Measurements from ENCODE around the gene CELA1.
"Not testable (repeated sequence)": the region's sequence is repeated elsewhere in the genome, so short reads cannot be mapped to it uniquely, and the experiment has no call there.

The CELA1 gene

DNA sequence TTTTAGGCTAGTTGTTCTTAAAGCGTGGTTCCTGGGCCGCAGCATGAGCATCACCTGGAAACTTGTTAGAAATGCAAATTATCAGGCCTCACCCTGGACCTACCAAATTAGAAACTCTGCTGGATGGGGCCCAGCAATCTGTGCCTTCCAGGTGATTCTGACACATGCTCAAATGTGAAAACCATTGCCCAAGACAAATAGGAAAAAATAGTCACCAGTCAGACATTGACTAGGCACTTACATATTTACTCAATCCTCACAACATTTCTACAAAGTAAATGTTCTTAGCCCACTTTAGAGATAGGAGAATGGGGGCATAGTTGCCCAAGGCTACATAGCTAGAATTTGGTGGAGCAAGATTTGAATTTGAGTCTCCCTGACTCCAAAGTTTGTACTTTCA lies 3.3 kb downstream of the CELA1 start:
- DNase-seq (ENCODE audit: low read depth), result no peak

DNA sequence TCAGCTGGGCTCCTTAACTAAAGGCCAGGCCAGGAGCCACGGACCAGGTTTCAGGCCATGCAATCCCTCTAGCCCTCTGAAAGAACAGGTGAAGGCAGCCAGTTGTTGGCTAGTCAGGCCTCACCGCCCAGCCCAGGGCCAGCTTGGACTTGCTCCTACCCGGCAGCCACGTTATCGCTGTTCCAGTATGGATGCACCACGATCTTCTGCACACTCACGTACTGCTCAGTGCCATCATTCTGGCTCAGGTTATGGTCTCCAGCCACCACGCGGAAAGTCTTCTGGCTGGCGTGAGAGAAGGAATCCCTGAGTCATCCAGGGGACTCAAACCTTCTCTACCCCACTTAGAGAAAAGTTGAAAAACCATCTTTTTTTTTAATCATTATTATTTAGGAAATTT lies 4.1 kb downstream of the CELA1 start:
- DNase-seq (ENCODE audit: low read depth), result no peak

DNA sequence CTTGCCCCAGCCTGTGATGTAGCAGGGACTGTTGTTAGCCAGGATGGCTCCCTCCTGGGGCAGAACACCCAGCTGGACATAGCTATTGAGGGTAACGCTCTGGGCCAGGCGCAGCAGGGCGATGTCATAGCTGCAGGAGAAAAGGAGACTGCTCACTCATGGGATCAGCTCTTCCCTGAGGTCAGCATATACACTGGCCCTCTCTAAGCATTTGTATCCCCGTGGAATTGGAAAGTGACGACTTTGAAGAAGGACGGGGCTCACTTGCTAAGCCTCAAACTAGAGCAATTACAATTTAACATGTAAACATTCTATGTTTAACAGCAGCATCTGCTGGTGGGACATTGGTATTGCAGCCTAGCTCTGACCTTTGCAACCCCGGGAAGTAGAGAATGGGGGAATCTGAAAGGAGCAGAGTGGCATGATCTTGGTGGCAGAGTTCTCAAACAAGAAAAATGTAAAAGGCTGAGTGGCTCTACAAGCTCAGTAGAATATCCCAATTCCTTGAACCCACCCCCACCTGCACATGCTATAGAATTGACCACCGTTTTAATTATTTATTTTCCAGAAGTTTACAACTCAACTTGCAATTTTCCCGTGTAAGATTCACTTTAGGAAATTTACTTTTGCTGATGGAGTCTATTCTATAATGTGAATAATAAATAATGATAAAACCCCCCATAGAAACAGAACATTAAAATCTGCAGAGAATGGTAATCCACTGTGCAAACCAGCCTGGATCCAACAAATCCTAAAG lies 5.0 kb downstream of the CELA1 start:
- no peak for DNase-seq (ENCODE audit: low read depth)

DNA sequence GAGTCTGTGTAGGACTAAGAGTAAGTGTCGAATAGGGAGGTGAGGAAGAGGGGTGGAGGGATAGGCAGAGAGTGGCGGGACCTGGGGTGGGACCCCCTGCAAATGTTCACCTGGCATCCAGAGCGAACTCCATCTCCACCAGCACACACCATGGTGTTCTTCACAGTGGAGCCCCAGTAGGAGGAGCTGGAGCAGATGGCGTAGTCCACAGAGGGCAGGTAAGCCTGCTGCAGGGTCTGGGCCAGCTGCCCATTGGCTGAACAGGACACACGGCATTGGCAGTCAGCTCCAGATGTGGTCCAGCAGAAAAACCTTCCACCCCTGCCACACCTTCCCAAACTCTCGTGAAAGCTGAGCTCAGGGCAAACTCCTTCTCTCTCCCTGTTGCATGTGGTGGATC lies 6.7 kb downstream of the CELA1 start:
- DNase-seq (ENCODE audit: low read depth), result no peak

DNA sequence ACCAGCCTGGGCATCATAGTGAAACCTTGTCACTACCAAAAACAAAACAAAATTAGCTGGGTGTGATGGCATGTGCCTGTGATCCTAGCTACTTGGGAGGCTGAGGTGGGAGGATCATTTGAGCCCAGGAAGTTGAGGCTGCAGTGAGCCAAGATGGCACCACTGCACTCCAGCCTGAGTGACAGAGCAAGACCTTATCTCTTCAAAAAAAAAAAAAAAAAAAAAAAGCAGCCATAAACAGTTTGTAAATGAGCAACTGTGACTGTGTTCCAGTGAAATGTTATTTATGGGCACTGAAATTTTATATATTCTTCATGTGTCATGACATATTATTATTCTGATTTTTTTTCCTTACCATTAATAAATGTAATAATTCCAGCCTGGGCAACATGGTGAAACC lies 9.1 kb downstream of the CELA1 start:
- not testable (repeated sequence) for DNase-seq (ENCODE audit: low read depth)

DNA sequence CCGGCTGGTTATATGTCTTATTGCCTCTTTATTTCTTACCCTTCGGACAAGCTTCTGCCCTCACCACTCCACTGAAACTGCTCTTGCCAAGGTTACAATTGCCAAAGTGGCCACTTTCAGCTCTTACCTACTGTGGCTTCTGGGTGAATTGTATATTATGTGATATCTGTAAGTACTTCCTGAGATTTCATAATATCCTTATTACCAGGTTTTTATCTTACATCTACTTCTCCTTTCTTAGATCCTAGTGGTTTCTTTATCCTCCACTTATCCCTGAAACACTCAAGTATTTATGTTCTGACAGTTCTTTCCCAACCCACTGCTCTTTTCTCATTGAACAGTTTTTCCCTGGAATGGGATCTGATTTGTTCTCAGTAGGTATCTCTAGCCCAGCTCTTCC lies 10.5 kb downstream of the CELA1 start:
- no peak for DNase-seq (ENCODE audit: low read depth)

DNA sequence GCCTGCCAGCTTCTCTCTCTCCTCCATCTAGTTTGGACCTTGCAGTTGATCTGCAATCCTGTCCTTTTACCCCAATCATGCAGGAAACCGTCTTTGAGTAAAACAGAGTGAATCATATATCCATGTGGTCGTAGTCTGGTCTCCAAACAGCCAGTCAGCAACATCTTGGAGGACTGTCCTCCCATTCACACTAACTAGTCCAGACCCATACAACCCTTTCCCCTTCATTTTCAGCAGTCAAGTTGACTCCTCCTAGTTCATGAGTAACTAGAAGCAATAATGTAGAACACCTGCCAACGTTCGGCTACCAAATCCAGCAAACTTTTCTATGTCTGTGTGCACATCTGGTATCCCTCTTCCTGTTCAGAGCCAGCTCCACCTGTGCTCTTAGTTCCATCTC lies 11.7 kb downstream of the CELA1 start:
- no peak for DNase-seq (ENCODE audit: low read depth)

DNA sequence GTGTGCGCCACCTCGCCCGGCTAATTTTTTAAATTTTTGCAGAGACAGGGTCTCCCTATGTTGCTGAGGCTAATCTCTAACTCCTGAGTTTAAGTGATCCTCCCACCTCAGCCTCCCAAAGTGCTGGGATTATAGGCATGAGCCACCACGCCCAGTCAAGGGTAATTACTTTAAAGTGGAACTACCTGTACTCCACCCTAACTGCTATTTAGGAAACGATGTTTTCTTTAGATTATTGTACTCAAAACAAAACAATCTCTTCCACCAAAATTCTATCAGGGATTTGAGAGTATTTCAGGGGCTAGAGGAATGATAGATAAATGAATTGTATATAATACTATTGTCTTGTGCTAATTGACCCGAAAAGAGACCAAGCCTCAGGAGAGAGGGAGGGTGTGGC lies 12.9 kb downstream of the CELA1 start:
- no peak for DNase-seq (ENCODE audit: low read depth)

DNA sequence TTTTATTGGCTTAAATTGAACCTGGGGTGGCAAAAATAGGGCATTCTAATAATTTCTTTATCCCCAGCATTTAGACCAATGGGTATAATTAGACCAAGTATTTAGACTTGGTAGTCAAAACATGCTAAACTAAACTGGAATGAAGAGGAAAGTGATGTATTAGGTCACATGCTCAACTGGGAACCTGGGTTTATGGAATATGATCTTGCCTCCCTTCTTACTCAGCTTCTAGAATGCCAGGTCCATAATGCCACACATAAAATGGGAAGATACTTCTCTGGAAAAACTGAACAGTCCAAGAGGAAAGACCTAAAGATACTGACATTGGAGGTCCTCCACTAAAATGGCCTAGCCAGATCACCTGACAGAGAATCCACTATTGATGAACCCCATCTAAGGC lies 16.3 kb downstream of the CELA1 start:
- no peak for DNase-seq (ENCODE audit: low read depth)

DNA sequence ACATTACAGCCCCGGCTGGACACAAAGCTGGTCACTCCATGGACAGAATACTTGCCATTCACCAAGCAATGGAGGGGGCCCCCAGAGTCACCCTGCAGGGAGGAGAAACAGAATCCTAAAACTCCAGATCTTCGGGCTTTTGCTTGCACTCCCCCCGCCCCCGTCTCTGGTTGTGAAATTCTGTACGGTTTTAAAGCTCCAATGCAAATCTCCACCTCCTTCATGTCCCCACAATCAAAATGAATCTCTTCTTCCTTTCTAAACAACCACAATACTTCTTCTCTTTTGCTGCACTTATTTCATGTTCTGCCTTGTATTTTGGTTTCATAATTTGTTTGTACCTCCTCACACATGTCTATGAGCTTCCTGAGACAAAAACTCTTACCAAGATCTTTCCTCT lies 16.7 kb downstream of the CELA1 start:
- no peak for DNase-seq (ENCODE audit: low read depth)

DNA sequence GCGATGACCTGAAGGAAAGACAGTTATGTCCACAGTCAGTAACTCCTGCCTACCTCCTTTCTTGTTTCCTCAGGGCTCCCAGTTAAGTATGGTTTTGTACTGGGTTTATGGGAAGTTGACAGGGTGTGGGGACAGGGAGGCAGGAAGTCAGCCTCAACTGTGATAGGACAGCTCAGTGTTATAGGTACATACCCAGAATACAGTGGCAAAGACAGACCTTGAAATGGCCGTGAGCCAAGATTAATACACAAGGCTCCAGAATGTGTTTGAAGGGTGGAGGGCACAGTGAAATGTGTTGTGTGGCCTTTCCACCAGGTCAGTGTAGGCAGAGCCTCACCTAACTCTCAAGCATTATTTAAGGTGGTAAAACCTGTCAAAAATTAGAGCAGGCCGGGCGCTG lies 17.9 kb downstream of the CELA1 start:
- no peak for DNase-seq (ENCODE audit: low read depth)

DNA sequence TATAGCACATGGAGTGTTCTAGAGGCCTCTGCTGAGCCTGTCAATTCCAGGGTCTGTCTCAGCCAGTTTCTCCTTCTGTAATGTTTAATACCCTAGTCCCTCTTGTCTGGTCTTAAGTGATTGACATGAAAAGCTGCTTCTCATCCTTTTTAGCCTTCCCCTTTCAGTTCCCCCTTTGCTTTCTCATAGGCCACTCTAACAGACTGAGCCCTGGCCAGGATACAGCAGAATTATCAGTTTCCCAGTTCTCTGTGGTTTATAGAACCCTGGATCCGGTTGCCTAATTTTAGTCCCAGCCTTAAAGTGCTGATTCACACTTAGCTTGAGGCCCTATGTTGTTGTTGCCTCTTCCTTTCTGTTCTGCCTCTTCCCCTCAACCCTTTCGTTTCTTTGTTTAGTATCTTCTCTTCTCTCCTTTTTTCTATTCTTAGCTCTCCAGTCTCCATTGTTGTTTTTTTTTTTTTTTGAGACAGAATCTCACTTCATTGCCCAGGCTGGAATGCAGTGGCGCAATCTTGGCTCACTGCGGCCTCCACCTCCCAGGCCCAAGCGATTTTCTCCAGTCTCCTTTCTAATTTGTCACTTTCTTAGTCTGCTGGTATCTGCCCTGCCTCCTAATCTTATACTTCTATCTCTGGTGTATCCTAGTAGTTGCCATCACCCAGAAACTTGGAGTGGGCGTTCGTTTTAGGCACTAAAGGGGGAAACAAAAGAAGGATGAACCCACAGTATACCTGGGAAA lies 19.6 kb downstream of the CELA1 start:
- no peak for DNase-seq (ENCODE audit: low read depth)

DNA sequence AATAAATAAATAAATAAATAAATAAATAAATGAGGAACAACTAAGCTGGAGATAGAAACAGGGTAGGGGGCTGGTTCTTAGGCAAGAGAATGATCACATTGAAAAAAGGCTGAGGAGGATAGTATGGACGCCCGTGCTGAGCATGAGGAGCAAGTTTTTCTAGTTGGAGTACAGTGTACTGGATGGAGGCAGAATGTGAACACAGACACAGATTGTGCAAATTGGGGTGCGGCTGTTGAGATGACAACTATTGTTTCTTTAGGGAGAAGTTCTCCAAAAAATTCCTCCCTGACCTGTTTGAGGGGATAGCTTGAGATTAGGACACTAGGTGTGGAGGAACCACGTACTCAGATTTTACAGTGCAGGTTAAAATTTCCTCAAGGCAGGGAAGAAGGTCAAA lies 21.5 kb downstream of the CELA1 start:
- no peak for DNase-seq (ENCODE audit: low read depth)

DNA sequence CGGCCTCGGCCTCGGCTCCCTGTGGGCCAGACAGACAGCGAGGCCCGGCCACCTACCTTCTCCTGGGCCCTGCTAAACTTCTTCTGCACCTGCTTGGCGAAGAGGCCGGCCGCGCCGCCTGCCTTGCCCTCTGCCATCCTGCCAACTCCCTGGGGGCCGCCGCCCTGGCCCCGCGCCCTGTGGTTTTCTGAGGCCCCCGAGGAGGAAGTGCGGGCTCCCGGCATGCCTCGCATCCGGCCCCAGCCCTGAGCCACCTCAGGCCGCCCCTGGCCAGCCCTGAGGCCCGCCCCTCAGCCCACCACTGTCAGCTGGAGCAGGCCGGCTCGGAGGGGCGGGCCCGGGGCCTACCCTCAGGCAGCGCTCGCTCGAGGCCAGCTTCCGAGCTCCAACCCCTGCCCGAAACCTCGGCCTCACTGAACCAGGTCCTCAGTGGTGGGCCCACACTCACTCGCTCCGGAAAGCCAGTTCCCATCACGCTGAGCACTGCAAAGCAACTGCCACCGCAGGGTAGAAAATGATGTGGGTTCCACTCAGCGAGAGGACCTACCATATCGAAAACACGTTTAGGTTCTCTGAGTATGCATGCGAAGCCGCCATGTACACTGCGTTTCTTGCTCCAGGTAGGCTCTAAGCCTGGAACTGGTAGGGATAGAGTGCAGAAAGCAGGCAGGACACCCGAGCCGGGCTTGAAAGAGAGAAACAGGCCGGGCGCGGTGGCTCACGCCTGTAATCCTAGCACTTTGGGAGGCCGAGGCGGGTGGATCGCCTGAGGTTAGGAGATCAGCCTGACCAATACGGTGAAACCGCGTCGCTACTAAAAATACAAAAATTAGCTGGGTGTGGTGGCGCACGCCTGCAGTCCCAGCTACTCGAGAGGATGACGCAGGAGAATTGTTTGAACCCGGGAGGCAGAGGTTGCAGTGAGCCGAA lies 22.2 kb downstream of the CELA1 start, which contains the start of gene BIN2:
BIN2 (minus strand) TSS at position 209 of the 930 bp plus-strand sequence; CDS start at position 137, 72 bp downstream.
- DNase-seq (ENCODE audit: low read depth), result no peak

DNA sequence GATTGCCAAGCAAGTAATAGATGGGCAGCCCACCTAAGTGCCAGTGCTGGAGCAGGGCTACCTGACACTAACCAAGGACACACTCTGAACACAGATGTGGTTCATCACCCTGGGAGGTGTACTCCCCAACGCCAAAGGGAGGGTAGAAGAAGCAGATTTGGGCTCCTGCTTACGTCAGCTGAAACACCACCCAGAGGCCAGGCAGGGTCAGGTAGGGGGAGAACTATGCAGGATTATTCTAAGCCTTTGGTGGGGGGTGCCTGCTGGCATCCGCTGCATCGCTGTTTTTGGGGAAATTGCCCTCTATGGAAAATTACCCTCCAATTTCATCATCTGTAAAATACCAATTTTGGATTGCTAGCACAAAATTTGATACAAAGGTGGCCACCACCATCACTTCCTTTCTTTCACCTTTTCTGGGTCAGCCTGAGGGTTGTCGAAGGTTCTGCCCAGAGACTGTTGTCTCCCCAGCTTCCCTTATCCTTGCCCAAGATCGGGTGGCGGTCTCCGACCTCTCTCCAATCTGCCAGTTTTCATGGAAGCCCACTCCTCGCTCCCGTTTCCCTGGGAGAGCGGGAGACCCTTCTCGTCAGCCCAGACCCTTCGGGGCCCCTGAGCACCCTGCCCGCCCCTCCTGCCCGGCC lies 23.0 kb downstream of the CELA1 start:
- no peak for DNase-seq (ENCODE audit: low read depth)

DNA sequence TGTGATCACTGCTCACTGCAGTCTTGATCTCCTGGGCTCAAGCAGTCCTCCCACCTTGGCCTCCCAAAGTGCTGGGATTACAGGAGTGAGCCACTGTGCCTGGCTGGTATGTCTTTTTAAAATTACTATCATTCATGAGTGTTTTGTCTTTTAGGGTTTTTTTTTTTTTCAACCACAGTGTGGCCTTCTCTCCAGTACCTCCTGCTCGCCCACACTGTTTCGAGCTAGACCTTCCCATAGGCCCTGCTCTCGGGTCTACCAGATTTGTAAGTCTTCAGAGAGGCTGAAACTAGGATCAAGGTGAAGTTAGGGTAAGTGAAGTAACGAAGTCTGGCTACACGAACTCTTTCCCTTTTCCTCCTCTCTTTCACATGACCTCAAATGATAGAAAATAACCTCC lies 24.0 kb downstream of the CELA1 start:
- DNase-seq (ENCODE audit: low read depth), result no peak

DNA sequence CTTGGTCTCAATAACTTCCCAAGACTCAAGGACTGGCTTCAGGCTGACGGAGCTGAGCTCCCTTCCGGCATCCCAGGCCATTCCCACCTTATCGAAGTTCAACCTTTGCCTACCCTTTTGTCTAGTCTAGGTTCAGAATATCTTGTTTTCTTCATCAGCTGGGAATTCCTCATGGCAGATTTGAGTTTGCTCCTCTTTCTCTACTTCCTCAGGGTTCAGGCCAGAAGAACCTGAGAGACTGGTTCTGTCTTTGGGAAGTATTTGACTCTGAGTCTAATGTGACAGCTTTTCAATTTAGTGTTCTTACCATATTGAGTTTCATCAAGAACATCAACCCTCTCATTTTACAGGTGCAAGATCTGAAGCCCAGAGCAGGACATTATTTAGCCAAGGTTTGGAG lies 24.6 kb downstream of the CELA1 start:
- DNase-seq (ENCODE audit: low read depth), result no peak

DNA sequence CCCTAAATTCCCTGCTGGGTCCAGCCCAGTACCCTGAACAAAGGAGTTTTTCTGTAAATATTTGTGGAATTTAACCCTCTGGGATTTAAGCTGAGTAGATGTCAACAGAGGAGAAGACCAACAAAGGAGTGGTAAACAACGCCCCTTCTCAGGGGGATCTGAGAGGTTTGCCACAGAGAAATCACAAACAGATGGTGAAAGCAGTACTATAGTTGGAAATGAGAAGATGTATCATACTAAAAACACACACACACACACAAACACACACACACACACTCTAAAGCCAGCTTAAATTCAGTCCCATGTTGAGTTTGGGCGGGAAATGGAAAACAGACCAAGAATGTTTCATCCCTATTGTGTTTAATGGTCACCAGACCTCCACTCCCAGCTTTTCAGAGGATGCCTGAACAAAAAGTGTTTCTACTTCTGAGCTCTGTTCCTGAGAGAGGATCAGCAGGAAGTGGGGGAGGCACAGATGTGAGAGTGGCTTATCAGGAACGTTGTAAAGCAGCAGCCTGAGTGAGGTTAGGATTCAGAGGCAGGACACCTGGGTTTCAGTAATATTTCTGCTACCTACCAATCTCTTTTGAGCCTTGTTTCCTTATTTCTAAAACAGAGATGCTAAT lies 25.7 kb downstream of the CELA1 start:
- DNase-seq (ENCODE audit: low read depth), result no peak

DNA sequence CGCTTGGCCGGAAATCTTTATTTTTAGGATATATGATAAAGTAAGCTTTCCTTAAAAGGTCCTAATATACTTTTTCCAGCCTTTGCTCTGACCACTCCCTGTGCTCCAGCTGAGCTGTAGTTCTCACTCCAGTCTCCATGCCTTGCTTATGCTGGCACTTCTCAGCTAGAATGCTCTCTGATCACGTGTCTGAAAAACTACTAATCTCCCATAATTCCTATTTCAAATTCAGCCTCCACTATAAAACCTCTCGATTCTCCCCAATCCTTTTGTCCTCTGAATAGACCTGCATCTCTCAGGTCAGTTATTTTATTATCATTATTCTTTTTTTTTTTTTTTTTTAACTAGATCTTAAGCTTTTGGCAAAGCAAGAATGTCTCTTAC lies 26.2 kb downstream of the CELA1 start:
- no peak for DNase-seq (ENCODE audit: low read depth)

DNA sequence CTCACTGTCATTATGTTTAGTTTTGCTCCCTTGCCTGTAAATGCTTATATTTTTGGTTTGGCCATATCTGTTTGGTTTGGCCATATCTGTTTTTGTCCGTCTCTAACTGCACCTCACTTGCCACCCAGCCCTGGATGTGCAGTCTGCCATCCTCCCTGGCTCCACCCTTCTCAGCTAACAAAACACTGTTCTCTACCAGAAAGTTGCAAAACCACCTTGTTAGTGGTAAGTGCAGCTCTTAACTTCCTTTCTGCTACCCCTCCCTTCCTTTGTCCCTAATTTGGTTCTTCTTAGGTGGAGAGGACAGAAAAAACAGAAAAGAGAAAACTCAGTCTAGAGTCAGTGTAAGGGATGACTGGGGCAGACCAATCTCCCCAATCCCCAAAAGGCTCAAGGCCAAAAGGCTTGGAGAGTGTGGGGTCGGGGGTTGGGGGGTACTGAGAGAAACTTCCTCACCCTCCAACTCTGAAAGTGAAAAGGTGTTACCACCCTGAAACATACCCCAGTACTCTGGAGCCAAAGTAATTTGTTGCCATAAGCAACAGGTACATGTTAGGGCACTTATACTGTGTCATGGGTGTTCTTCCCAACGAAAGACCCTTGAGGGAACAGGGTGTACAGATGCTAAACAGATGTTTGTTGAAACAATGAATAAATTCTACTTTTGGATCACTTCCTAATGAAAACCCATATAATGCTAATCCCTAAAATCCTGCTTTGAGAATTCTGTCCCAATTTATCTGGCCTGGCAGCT lies 27.5 kb downstream of the CELA1 start:
- DNase-seq (ENCODE audit: low read depth), result no peak
